ENCODE measurements around the gene NAIF1.

- TF ChIP-seq POLR2A (IDR thresholded peaks at IDR 0.05), result no peak
- TF ChIP-seq CTCF (IDR thresholded peaks at IDR 0.05), result no peak
These were observed 46.0 kb downstream of the NAIF1 start for GRCh38 chr9:128021098-128021497.
